ENCODE data around the gene PPTC7.

The PPTC7 gene

GRCh38 chr12:110555577-110556406, 27.3 kb downstream of the PPTC7 start (continued):
- TF ChIP-seq FEZF1 (tag by site-specific recombination; IDR thresholded peaks at IDR 0.05) (no peak), ZNF341 (tag by site-specific recombination; IDR thresholded peaks at IDR 0.05; ENCODE audit: low read depth) (no peak), ZBTB17 (tag by site-specific recombination; IDR thresholded peaks at IDR 0.05) (peak; percentile 67), TCF7L2 (IDR thresholded peaks at IDR 0.05; ENCODE audit: borderline replicate concordance, low read depth, low read length) (no peak), ZNF140 (tag by site-specific recombination; IDR thresholded peaks at IDR 0.05) (no peak)
- TF ChIP-seq, protein P1, sequence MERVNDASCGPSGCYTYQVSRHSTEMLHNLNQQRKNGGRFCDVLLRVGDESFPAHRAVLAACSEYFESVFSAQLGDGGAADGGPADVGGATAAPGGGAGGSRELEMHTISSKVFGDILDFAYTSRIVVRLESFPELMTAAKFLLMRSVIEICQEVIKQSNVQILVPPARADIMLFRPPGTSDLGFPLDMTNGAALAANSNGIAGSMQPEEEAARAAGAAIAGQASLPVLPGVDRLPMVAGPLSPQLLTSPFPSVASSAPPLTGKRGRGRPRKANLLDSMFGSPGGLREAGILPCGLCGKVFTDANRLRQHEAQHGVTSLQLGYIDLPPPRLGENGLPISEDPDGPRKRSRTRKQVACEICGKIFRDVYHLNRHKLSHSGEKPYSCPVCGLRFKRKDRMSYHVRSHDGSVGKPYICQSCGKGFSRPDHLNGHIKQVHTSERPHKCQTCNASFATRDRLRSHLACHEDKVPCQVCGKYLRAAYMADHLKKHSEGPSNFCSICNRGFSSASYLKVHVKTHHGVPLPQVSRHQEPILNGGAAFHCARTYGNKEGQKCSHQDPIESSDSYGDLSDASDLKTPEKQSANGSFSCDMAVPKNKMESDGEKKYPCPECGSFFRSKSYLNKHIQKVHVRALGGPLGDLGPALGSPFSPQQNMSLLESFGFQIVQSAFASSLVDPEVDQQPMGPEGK (tag by site-specific recombination; IDR thresholded peaks at IDR 0.05) = no peak

- ChIA-PET CTCF (interaction anchor here (0.5 to 3.5 kb wide), 5 partner anchors 23 to 764 kb away, joined by 3 to 32 read pairs (median 6); no protein-coding TSS in a partner anchor), POLR2A (no interaction called here)
- Histone ChIP-seq H3K36me3 (ENCODE audit: control insufficient read depth in 2 of 2, insufficient read depth in 1 of 2, low read length in 2 of 2) (peaks cover 6 to 14% of the 10 kb centered on the region in 2 experiments; a peak in 2 of 3 replicates), H3K27ac (ENCODE audit: extremely low read depth, low read depth, low read length) (no peak overlapping the region), H3K4me1 (ENCODE audit: control insufficient read depth, insufficient read depth, low read length) (peaks cover 4% of the 10 kb centered on the region; the same call in 1 of the 2 replicates), H3K4me3 (ENCODE audit: low read depth, low read length) (no peak overlapping the region), H3K9me3 (ENCODE audit: control insufficient read depth, insufficient read depth, low read depth, low read length) (no peaks in the 10 kb centered on the region)
- TF ChIP-seq ZNF785 (tag by site-specific recombination; IDR thresholded peaks at IDR 0.05) (no peak), ZNF830 (tag by site-specific recombination; IDR thresholded peaks at IDR 0.05; ENCODE audit: low read depth) (no peak), ZNF121 (tag by site-specific recombination; IDR thresholded peaks at IDR 0.05) (peak; percentile 65; the same call in 1 of the 2 replicates), SCRT1 (tag by site-specific recombination; IDR thresholded peaks at IDR 0.05; ENCODE audit: borderline replicate concordance) (no peak), ATF2 (tag by site-specific recombination; IDR thresholded peaks at IDR 0.05; ENCODE audit: low read depth) (no peak), ZNF792 (tag by site-specific recombination; IDR thresholded peaks at IDR 0.05) (no peak), OSR2 (tag by site-specific recombination; IDR thresholded peaks at IDR 0.05) (no peak)
Observed at GRCh38 chr12:110554184-110554583, 28.9 kb downstream of the PPTC7 start.

GRCh38 chr12:110550981-110551380, 32.1 kb downstream of the PPTC7 start:
- H3K27ac ChIP-seq (ENCODE audit: extremely low read depth, low read depth, low read length) = no peak overlapping the region
- peaks cover 13% of the 10 kb centered on the region; the same call in 1 of the 2 replicates for H3K4me1 ChIP-seq (ENCODE audit: control insufficient read depth, insufficient read depth, low read length)
- no peaks in the 10 kb centered on the region for H3K9me3 ChIP-seq (ENCODE audit: control insufficient read depth, insufficient read depth, low read depth, low read length)
- no peak for TF ChIP-seq ZNF341 (tag by site-specific recombination; IDR thresholded peaks at IDR 0.05; ENCODE audit: low read depth)
- TF ChIP-seq, protein P2, sequence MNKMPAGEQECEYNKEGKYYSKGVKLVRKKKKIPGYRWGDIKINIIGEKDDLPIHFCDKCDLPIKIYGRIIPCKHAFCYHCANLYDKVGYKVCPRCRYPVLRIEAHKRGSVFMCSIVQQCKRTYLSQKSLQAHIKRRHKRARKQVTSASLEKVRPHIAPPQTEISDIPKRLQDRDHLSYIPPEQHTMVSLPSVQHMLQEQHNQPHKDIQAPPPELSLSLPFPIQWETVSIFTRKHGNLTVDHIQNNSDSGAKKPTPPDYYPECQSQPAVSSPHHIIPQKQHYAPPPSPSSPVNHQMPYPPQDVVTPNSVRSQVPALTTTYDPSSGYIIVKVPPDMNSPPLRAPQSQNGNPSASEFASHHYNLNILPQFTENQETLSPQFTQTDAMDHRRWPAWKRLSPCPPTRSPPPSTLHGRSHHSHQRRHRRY (tag by site-specific recombination; IDR thresholded peaks at IDR 0.05) = no peak
- no peak for TF ChIP-seq ZNF248 (tag by site-specific recombination; IDR thresholded peaks at IDR 0.05)
- no peak for TF ChIP-seq ZNF561 (tag by site-specific recombination; IDR thresholded peaks at IDR 0.05; ENCODE audit: borderline replicate concordance)
- no peak for TF ChIP-seq ZNF548 (tag by site-specific recombination; IDR thresholded peaks at IDR 0.05)
- no peak for TF ChIP-seq SCRT2 (tag by site-specific recombination; IDR thresholded peaks at IDR 0.05)
- no peak for TF ChIP-seq ZNF16 (tag by site-specific recombination; IDR thresholded peaks at IDR 0.05; ENCODE audit: low read depth)
- TF ChIP-seq ZNF768 (tag by site-specific recombination; IDR thresholded peaks at IDR 0.05) = no peak
- TF ChIP-seq ZNF777 (tag by site-specific recombination; IDR thresholded peaks at IDR 0.05; ENCODE audit: borderline replicate concordance) = no peak
- TF ChIP-seq KLF9 (tag by site-specific recombination; IDR thresholded peaks at IDR 0.05; ENCODE audit: low read depth) = no peak
- TF ChIP-seq HOXC10 (CRISPR knock-in tag; IDR thresholded peaks at IDR 0.05) = no peak
- TF ChIP-seq KLF7 (tag by site-specific recombination; IDR thresholded peaks at IDR 0.05; ENCODE audit: borderline replicate concordance) = no peak
- TF ChIP-seq ZSCAN18 (tag by site-specific recombination; IDR thresholded peaks at IDR 0.05) = no peak
- peaks cover 6 to 17% of the 10 kb centered on the region in 2 experiments; a peak in 2 of 3 replicates for H3K36me3 ChIP-seq (ENCODE audit: control insufficient read depth in 2 of 2, insufficient read depth in 1 of 2, low read length in 2 of 2)
- CTCF ChIA-PET = interaction anchor here (0.7 to 4.0 kb wide), 7 partner anchors 18 to 276 kb away, joined by 3 to 32 read pairs (median 5); no protein-coding TSS in a partner anchor
- POLR2A ChIA-PET = no interaction called here
- H3K4me3 ChIP-seq (ENCODE audit: low read depth, low read length) = no peak overlapping the region
